ENCODE measurements around the gene ERVH48-1. TPM values are rescaled to one million over a fixed set of nuclear protein-coding genes. Genes with fewer than 3 reads are reported as not detected.
"Not testable (repeated sequence)": the region's sequence is repeated elsewhere in the genome, so short reads cannot be mapped to it uniquely, and the experiment has no call there.

ERVH48-1 gene
- total RNA-seq, 1 donor, result not detected

DNA sequence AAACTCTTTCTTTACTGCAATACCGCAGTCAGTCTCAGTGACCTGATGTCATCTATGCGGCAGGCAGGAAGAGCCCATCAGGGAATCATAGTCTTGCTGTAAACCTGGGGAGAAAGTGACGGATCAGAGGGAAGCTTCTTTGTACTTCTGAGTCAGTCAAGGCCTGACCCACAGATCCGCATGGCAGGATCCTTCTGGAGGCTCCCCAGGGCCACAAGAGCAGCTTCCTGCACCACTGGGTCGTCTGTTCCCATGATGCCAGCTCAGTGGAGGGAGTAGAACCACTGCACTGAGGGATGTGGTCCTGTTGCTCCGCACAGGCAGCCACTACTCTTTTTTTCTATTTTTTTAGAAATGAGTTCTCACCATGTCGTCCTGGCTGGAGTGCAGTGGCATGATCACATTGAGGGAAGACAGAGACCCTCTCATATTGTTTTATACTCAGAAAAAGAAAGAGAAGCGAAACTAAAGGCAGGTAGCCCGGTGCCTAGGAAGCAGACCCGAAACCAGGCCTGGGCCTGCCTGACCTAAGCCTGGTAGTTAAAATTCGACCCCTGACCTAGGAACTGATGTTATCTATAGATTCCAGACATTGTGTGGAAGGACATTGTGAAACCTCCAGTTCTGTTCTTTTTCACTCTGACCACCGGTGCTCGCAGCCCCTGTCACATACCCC lies 6.3 kb upstream of the ERVH48-1 start:
- Histone ChIP-seq H3K9me3 (ENCODE audit: low read depth, low read length) (no peaks in the 10 kb centered on the region), H3K36me3 (ENCODE audit: insufficient read depth, low read length) (no peaks in the 10 kb centered on the region), H3K4me2 (ENCODE audit: insufficient read depth, low read length) (no peak overlapping the region), H3K27me3 (ENCODE audit: insufficient read depth, low read length) (no peaks in the 10 kb centered on the region), H3K79me2 (ENCODE audit: insufficient read depth, low read length) (no peaks in the 10 kb centered on the region), H4K20me1 (ENCODE audit: insufficient read depth, low read length) (no peaks in the 10 kb centered on the region), H3K4me1 (ENCODE audit: insufficient read depth, low read length) (no peaks in the 10 kb centered on the region), H3K27ac (ENCODE audit: low read depth, low read length) (no peak overlapping the region), H2AFZ (ENCODE audit: low read length) (no peak overlapping the region), H3K4me3 (ENCODE audit: insufficient read depth, low read length) (no peak overlapping the region)
- no peak for DNase-seq (ENCODE audit: insufficient read length, low spot score, missing footprints)
- TF ChIP-seq, protein P1, sequence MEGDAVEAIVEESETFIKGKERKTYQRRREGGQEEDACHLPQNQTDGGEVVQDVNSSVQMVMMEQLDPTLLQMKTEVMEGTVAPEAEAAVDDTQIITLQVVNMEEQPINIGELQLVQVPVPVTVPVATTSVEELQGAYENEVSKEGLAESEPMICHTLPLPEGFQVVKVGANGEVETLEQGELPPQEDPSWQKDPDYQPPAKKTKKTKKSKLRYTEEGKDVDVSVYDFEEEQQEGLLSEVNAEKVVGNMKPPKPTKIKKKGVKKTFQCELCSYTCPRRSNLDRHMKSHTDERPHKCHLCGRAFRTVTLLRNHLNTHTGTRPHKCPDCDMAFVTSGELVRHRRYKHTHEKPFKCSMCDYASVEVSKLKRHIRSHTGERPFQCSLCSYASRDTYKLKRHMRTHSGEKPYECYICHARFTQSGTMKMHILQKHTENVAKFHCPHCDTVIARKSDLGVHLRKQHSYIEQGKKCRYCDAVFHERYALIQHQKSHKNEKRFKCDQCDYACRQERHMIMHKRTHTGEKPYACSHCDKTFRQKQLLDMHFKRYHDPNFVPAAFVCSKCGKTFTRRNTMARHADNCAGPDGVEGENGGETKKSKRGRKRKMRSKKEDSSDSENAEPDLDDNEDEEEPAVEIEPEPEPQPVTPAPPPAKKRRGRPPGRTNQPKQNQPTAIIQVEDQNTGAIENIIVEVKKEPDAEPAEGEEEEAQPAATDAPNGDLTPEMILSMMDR (IDR thresholded peaks at IDR 0.05; ENCODE audit: extremely low read depth, low read depth, low read length), result no peak

DNA sequence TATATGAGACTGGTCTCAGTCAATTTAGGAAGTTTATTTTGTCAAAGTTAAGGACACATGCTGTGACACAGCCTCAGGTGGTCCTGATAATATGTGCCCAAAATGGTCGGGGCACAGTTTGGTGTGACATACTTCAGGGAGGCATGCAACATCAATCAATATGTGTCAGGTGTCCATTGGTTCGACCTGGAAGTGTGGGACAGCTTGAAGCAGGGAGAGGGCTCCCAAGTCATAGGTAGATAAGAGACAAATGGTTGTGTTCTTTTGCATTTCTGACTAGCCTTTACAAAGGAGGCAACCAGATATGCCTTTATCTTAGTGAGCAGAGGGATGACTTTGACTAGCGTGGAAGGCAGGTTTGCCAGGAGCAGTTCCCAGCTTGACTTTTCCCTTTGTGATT lies 4.5 kb upstream of the ERVH48-1 start:
- Histone ChIP-seq H4K20me1 (ENCODE audit: insufficient read depth, low read length) (no peaks in the 10 kb centered on the region), H3K4me2 (ENCODE audit: insufficient read depth, low read length) (no peak overlapping the region), H3K4me1 (ENCODE audit: insufficient read depth, low read length) (no peaks in the 10 kb centered on the region), H3K4me3 (ENCODE audit: insufficient read depth, low read length) (no peak overlapping the region), H3K9me3 (ENCODE audit: low read depth, low read length) (no peaks in the 10 kb centered on the region), H3K27ac (ENCODE audit: low read depth, low read length) (no peak overlapping the region), H3K27me3 (ENCODE audit: insufficient read depth, low read length) (no peaks in the 10 kb centered on the region), H3K79me2 (ENCODE audit: insufficient read depth, low read length) (no peaks in the 10 kb centered on the region), H3K36me3 (ENCODE audit: insufficient read depth, low read length) (no peaks in the 10 kb centered on the region), H2AFZ (ENCODE audit: low read length) (no peak overlapping the region)
- TF ChIP-seq, protein P1 (IDR thresholded peaks at IDR 0.05; ENCODE audit: extremely low read depth, low read depth, low read length), result no peak
- no peak for DNase-seq (ENCODE audit: insufficient read length, low spot score, missing footprints)

DNA sequence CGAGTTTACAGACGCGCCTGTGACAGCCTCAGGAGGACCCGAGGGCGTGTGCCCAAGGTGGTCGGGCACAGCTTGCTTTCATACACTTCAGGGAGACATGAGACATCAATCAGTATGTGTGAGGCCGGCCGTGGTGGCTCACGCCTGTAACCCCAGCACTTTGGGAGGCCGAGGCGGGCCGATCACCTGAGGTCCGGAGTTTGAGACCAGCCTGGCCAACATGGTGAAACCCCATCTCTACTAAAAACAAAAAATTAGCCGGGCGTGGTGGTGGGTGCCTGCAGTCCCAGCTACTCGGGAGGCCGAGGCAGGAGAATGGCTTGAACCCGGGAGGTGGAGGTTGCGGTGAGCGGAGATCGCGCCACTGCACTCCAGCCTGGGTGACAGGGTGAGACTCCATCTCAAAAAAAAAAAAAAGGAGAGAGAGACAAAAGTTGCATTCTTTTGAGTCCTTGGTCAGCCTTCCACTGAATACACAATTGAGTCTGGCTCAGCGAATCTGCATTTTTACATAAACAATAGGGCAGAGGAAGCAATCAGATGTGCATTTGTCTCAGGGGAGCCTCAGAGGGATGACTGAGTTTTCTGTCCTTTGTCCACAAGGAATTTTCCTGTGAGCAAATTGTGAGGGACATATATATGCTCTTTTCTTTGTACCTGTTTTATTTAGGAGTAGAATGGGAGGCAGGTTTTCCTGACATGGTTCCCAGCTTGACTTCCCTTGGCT lies 2.2 kb upstream of the ERVH48-1 start:
- not testable (repeated sequence) for H3K9me3 ChIP-seq (ENCODE audit: low read depth, low read length); H4K20me1 ChIP-seq (ENCODE audit: insufficient read depth, low read length); H3K27ac ChIP-seq (ENCODE audit: low read depth, low read length); H3K27me3 ChIP-seq (ENCODE audit: insufficient read depth, low read length); H3K4me2 ChIP-seq (ENCODE audit: insufficient read depth, low read length); H3K4me3 ChIP-seq (ENCODE audit: insufficient read depth, low read length); H3K36me3 ChIP-seq (ENCODE audit: insufficient read depth, low read length); DNase-seq (ENCODE audit: insufficient read length, low spot score, missing footprints); H3K4me1 ChIP-seq (ENCODE audit: insufficient read depth, low read length); H3K79me2 ChIP-seq (ENCODE audit: insufficient read depth, low read length); H2AFZ ChIP-seq (ENCODE audit: low read length)

DNA sequence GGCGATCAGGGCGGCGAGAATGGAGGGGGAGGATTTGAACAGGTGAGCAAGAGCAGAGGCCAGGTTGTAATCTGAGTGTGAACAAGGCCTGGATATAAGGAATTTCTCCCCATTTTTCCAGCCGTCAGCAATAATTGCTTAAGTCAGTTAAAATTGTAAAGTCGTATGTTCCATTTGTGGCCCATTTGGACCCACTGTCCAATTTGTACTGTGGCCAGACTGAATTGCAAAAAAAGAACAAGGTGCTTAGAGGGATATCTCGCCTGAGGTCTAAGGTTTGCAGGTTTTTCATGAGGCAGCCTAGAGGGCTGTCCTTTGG lies 1.0 kb downstream of the ERVH48-1 start:
- H3K27me3 ChIP-seq (ENCODE audit: insufficient read depth, low read length), result no peaks in the 10 kb centered on the region
- H3K4me1 ChIP-seq (ENCODE audit: insufficient read depth, low read length), result peaks cover 7% of the 10 kb centered on the region
- no peaks in the 10 kb centered on the region for H4K20me1 ChIP-seq (ENCODE audit: insufficient read depth, low read length)
- H3K79me2 ChIP-seq (ENCODE audit: insufficient read depth, low read length), result no peaks in the 10 kb centered on the region
- DNase-seq (ENCODE audit: insufficient read length, low spot score, missing footprints), result no peak
- H3K27ac ChIP-seq (ENCODE audit: low read depth, low read length), result peak overlapping the region; percentile 28
- peak overlapping the region; percentile 88 for H2AFZ ChIP-seq (ENCODE audit: low read length)
- TF ChIP-seq, protein P1 (IDR thresholded peaks at IDR 0.05; ENCODE audit: extremely low read depth, low read depth, low read length), result no peak
- H3K4me3 ChIP-seq (ENCODE audit: insufficient read depth, low read length), result no peak overlapping the region
- H3K9me3 ChIP-seq (ENCODE audit: low read depth, low read length), result no peaks in the 10 kb centered on the region
- H3K36me3 ChIP-seq (ENCODE audit: insufficient read depth, low read length), result no peaks in the 10 kb centered on the region
- H3K4me2 ChIP-seq (ENCODE audit: insufficient read depth, low read length), result peak overlapping the region; percentile 75
